PFSK-1 (cell line): Measurements from ENCODE around the gene NDUFS6.

Experiments used
- FOXP2 ChIP-seq: optimal IDR thresholded peaks from 2 replicates; pipeline ENCODE3; 2011; ENCODE audit warnings: borderline replicate concordance, control low read depth, inconsistent platforms; ENCODE audit not compliant: insufficient read depth; ENCODE audit errors: extremely low read length, extremely low read depth
- POLR2AphosphoS5 ChIP-seq: IDR thresholded peaks from 2 replicates; pipeline ENCODE4 v1.6.1; 2012; ENCODE audit warnings: low read depth, mild to moderate bottlenecking, control low read depth, low read length, moderate library complexity
- SIN3A ChIP-seq: IDR thresholded peaks from 2 replicates; pipeline ENCODE4 v1.6.1; 2012; ENCODE audit warnings: mild to moderate bottlenecking, low read length, moderate library complexity, borderline replicate concordance; ENCODE audit not compliant: insufficient read depth
- TAF1 ChIP-seq: IDR thresholded peaks from 2 replicates; pipeline ENCODE4 v1.6.1; 2012; ENCODE audit warnings: low read length, control low read depth, borderline replicate concordance; ENCODE audit not compliant: insufficient read depth
- TF ChIP-seq, protein P1 (sequence below), 2 experiments: IDR thresholded peaks; 2 replicates each; pipeline versions ENCODE4 v1.6.1 to v1.8.0; 2011 to 2012; ENCODE audit warnings: low read depth in 2 of 2, low read length in 2 of 2, control low read depth in 1 of 2, inconsistent platforms in 1 of 2, mild to moderate bottlenecking in 1 of 2, moderate library complexity in 1 of 2; ENCODE audit not compliant: insufficient read depth in 1 of 2

NDUFS6 gene

DNA sequence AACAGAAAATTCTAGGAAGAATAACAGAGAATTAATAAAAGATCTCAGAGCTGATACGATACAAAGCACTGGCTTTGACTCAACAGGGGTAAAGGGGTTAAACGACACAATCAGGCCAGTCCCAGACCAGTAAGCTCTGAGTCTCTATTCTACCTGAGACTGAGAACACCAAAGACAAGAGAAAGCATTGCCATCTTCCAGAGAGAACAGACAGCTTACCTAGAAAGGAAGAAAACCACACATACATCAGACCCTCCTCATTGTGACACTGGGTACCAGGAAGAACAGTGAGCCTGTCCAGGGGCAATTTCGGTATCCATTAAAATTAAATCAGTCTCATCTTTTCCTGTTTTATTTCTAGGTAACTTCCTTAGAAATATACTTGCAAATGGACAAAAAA lies 42.6 kb upstream of the NDUFS6 start:
- TF ChIP-seq POLR2AphosphoS5 (no peak), SIN3A (no peak), TAF1 (no peak), FOXP2 (no peak)
- TF ChIP-seq, protein P1, sequence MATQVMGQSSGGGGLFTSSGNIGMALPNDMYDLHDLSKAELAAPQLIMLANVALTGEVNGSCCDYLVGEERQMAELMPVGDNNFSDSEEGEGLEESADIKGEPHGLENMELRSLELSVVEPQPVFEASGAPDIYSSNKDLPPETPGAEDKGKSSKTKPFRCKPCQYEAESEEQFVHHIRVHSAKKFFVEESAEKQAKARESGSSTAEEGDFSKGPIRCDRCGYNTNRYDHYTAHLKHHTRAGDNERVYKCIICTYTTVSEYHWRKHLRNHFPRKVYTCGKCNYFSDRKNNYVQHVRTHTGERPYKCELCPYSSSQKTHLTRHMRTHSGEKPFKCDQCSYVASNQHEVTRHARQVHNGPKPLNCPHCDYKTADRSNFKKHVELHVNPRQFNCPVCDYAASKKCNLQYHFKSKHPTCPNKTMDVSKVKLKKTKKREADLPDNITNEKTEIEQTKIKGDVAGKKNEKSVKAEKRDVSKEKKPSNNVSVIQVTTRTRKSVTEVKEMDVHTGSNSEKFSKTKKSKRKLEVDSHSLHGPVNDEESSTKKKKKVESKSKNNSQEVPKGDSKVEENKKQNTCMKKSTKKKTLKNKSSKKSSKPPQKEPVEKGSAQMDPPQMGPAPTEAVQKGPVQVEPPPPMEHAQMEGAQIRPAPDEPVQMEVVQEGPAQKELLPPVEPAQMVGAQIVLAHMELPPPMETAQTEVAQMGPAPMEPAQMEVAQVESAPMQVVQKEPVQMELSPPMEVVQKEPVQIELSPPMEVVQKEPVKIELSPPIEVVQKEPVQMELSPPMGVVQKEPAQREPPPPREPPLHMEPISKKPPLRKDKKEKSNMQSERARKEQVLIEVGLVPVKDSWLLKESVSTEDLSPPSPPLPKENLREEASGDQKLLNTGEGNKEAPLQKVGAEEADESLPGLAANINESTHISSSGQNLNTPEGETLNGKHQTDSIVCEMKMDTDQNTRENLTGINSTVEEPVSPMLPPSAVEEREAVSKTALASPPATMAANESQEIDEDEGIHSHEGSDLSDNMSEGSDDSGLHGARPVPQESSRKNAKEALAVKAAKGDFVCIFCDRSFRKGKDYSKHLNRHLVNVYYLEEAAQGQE (IDR thresholded peaks at IDR 0.05; ENCODE audit: insufficient read depth in 1 of 2, low read depth in 2 of 2, low read length in 2 of 2): no peak

DNA sequence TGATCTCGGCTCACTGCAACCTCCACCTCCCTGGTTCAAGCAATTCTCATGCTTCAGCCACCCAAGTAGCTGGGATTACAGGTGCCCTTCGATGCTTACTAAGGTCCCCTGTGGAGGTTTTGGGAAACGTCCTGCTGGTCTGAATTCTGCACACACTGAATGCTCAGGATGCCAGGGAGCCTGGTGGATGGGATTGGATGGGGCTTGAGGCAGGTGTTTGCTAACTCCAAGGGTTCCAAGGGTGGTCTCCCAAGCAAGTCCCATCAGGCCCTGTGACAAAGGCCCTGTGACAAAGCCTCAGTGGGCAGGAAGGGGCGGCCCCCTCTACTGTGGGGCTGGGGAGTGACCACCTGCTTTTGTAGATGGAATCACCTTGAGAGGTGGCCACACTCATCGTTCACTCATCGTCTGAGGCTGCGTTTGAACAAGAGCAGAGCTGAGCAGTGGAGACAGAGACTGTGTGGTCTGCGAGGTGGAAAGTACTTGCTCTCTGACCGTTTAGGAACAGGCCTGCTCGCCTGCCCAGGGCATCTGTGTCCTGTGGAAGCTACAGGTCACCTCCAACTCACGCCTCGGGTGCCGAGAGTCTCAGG lies 41.7 kb upstream of the NDUFS6 start:
- TF ChIP-seq, protein P1 (IDR thresholded peaks at IDR 0.05; ENCODE audit: insufficient read depth in 1 of 2, low read depth in 2 of 2, low read length in 2 of 2): no peak
- TF ChIP-seq FOXP2 (no peak), TAF1 (no peak), SIN3A (no peak), POLR2AphosphoS5 (no peak)

DNA sequence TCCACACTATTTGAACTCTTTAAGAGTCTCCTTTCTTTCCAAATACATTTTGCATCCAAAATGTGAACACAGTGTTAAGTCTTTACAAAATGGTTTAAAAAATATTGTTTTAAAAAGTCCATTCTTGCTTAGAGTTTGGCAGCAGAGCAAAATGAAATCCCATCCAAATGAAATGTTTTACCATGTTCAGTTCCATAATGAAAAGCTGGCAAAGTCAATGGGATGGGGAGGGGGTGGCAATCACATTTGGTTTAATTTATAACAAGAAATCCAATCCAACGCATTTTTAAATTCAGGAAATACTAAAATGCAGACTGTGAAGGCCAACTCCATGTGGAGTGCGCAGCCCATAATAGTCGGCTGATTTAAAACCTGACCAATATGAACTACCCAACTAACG lies 41.0 kb upstream of the NDUFS6 start:
- TF ChIP-seq, protein P1 (IDR thresholded peaks at IDR 0.05; ENCODE audit: insufficient read depth in 1 of 2, low read depth in 2 of 2, low read length in 2 of 2): no peak
- TF ChIP-seq TAF1: no peak
- TF ChIP-seq SIN3A: no peak
- TF ChIP-seq POLR2AphosphoS5: no peak
- TF ChIP-seq FOXP2: no peak

DNA sequence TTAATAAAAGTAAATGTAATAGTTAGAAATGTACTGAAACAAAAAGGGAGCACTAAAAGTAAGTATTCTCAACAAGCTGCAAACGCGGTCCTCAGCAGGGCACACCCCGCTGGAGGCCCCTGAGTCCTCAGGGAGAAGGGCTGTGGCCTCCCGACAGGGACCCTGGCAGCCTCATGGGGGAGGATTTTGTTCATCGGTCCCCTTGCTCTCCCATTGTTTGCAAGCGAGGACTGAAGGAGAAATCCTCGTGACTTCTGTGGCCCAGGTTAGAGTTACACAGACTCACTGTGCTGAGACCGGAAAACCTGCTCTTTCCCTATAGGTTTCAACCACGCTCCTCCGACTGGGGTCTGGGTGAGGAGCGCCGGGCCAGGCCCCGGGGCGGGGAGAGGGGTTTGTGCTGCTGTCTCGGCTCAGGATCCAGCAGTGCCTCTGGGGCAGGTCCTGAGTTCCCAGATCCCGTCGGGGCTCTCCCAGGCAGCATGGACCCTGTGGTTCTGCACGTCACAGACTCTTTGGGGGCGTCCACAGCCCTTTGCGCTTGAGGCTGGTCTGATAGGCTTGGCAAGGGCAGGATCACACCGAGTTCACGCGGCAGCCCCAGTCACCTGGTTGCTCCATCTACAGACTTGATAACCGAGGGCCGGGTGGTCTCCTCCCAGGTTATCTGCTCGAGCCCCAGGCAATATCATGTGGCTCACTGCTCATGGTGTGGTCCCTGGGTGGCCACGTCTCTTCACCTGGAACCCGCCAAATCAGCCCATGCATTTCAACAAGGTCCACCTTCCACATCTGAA lies 40.4 kb upstream of the NDUFS6 start:
- TF ChIP-seq SIN3A (no peak), TAF1 (no peak), FOXP2 (no peak), POLR2AphosphoS5 (no peak)
- TF ChIP-seq, protein P1 (IDR thresholded peaks at IDR 0.05; ENCODE audit: insufficient read depth in 1 of 2, low read depth in 2 of 2, low read length in 2 of 2): no peak

DNA sequence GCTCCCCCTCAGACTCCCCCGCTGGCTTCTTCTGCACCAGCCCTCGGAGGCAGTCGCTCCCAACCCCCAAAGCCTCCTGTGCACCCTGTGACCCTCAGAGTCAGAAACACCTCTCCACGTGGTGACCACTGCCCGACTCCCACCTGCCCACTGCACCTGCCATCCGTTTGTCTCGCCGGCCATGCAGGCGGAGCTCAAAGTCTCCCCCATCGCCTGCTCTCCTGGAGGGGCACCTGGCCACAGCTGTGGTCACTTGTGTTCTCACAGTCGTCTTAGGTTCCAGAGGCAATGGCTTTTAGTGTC lies 39.8 kb upstream of the NDUFS6 start:
- TF ChIP-seq TAF1 (no peak), FOXP2 (no peak), POLR2AphosphoS5 (no peak), SIN3A (no peak)
- TF ChIP-seq, protein P1 (IDR thresholded peaks at IDR 0.05; ENCODE audit: insufficient read depth in 1 of 2, low read depth in 2 of 2, low read length in 2 of 2): no peak
